GM13977 (cell line): Measurements from ENCODE around the gene DUSP8.
A peak's percentile ranks its signal among the peaks of the same experiment; 100 is the strongest.

Experiments
- DNase-seq: peaks from one replicate; pipeline ENCODE4 v3.0.0; 2012; ENCODE audit warnings: low spot score
- CTCF ChIP-seq: IDR thresholded peaks from 2 replicates; pipeline ENCODE4 v1.5.1; 2012; ENCODE audit warnings: mild to moderate bottlenecking, control low read depth; ENCODE audit not compliant: insufficient read depth; ENCODE audit errors: extremely low read depth, missing control alignments
- in situ Hi-C: fragments of 300-500 bp; cut with MboI; formaldehyde crosslinking; loops from one replicate; pipeline ENCODE4 v1.12.0; 2022; ENCODE audit warnings: low sequenced_read_pairs, low pct_unique_long_range_greater_than_20kb, mixed read lengths, inconsistent platforms; ENCODE audit not compliant: unreplicated experiment

DUSP8 gene

GRCh38 chr11:1562469-1563148 lies 9.5 kb downstream of the DUSP8 start:
- DNase-seq: no peak
- TF ChIP-seq CTCF: no peak
- in situ Hi-C loops: no loop called here

DNA sequence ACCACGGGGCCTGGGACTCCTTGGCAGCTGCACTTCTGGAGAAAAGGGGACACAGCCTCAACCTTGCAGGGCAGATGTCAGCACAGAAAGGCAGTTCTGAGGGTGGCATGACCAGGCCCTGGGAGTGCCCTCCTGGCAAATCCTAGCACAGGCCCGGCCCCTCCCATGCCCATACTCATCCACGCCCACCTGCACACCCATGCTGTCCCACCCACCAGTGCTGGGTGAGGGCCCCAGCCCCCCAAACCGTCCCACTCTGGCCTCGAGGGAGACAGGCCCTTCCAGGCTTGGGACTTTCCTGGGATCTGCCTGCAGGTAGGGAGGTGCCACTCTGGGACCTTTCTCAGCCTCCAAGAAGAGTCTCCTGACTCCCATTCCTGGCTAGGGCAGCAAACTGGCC lies 10.1 kb downstream of the DUSP8 start:
- DNase-seq: no peak
- TF ChIP-seq CTCF: no peak
- in situ Hi-C loops: no loop called here

DNA sequence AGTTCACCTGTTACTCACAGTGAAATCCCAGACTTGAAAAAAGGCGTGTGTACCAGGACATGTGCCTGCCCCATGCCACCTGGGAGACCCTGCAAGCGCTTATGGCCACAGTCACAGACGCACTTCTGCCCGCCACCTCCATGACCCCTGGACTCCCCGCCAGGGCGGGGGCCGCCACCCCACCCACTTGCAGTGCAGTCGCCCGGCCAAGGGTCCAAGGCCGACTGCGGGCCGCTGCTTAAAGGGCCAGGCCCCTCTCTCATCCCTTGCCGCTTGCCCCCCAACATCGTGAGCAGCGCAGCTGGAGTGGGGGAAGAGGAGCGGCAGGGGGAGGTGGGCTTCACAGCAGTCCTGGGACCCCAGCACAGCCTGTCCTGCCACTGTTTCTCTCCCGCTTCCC lies 10.8 kb downstream of the DUSP8 start:
- no peak for DNase-seq
- in situ Hi-C loops: no loop called here
- no peak for TF ChIP-seq CTCF

DNA sequence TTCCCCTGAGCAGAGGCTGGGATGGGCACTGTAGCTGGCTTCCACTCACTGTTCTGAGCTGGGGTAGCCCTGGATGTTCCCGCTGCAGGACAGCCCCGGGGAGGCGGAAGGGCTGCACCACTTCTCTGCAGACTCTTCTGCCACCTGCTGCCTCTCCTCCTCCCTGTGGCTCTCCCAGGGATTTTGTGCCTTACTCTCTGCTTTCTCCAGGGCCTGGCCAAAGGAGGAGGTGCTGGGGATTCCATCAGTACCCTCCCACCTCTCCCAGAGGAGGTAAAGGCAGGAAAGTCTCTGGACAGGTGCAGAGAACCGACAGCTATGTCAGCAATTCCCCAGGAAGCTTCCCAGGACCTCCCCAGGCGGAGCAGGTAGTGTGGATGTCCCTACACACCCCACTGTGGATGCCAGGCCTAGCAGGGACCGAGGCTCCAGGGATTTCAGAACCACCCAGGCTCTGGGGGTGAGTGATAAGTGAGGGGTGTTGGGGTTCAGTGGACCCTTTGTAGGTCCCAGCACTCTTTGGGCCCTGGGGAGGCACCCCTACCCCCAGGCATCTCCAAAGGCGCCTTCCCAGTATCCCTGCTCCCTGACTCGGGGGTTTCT lies 11.3 kb downstream of the DUSP8 start:
- in situ Hi-C loops: no loop called here
- no peak for DNase-seq
- no peak for TF ChIP-seq CTCF

GRCh38 chr11:1560002-1560648 lies 11.9 kb downstream of the DUSP8 start:
- TF ChIP-seq CTCF: no peak
- DNase-seq: no peak
- in situ Hi-C loops: no loop called here

- DNase-seq: peak; percentile 38
- in situ Hi-C loops: no loop called here
- no peak for TF ChIP-seq CTCF
Observed at GRCh38 chr11:1559111-1559951, 12.7 kb downstream of the DUSP8 start.
